Mesenchymal stem cell (in vitro differentiated cells and primary cell): Measurements from ENCODE around the gene BAIAP2.
A peak's percentile ranks its signal among the peaks of the same experiment; 100 is the strongest.

Source experiments
- DNase-seq: peaks from one replicate; pipeline ENCODE4 v3.0.0-alpha.2; 2013
- H2AFZ ChIP-seq: one replicate; pipeline ENCODE4 v1.6.1; 2013; ENCODE audit warnings: low read depth, mild to moderate bottlenecking, control low read depth, inconsistent platforms, low read length, moderate library complexity
- H2AK5ac ChIP-seq: 2 replicates; pipeline ENCODE4 v1.6.1; 2013; ENCODE audit warnings: low read length, moderate library complexity, mild to moderate bottlenecking, inconsistent platforms; ENCODE audit not compliant: severe bottlenecking
- H2BK120ac ChIP-seq: one replicate; pipeline ENCODE4 v1.6.1; 2013; ENCODE audit warnings: low read depth, mild to moderate bottlenecking, inconsistent platforms, low read length, moderate library complexity
- H2BK12ac ChIP-seq, 2 experiments: one replicate each; pipeline ENCODE4 v1.6.1; 2013; ENCODE audit warnings: inconsistent platforms in 2 of 2, low read length in 2 of 2, mild to moderate bottlenecking in 2 of 2, moderate library complexity in 2 of 2, control low read depth in 1 of 2
- H2BK15ac ChIP-seq: one replicate; pipeline ENCODE4 v1.6.1; 2013; ENCODE audit warnings: mild to moderate bottlenecking, low read depth, inconsistent platforms; ENCODE audit not compliant: poor library complexity, severe bottlenecking
- H2BK5ac ChIP-seq: 2 replicates; pipeline ENCODE4 v1.6.1; 2013; ENCODE audit warnings: low read depth, mild to moderate bottlenecking, low read length, control low read depth, inconsistent platforms; ENCODE audit not compliant: poor library complexity, severe bottlenecking
- H3K14ac ChIP-seq, 2 experiments: one replicate each; pipeline ENCODE4 v1.6.1; 2013; ENCODE audit warnings: inconsistent platforms in 2 of 2, low read length in 2 of 2, control low read depth in 1 of 2, mild to moderate bottlenecking in 1 of 2, moderate library complexity in 1 of 2
- H3K18ac ChIP-seq, 2 experiments: one replicate each; pipeline ENCODE4 v1.6.1; 2013; ENCODE audit warnings: inconsistent platforms in 2 of 2, low read length in 2 of 2, control low read depth in 1 of 2, low read depth in 1 of 2, mild to moderate bottlenecking in 1 of 2
- H3K23ac ChIP-seq, 2 experiments: one replicate each; pipeline ENCODE4 v1.6.1; 2013; ENCODE audit warnings: inconsistent platforms in 2 of 2, low read length in 2 of 2, mild to moderate bottlenecking in 2 of 2, moderate library complexity in 2 of 2, control low read depth in 1 of 2
- H3K27ac ChIP-seq: 2 replicates; pipeline ENCODE4 v1.5.1; 2013; ENCODE audit warnings: mild to moderate bottlenecking, moderate library complexity, low read length, control low read depth, inconsistent platforms; ENCODE audit not compliant: poor library complexity, severe bottlenecking
- H3K27me3 ChIP-seq, 2 experiments: 2 replicates each; pipeline versions ENCODE4 v1.6.1 to v1.7.0; 2013; ENCODE audit warnings: low read length in 2 of 2, mild to moderate bottlenecking in 2 of 2, moderate library complexity in 2 of 2, control low read depth in 1 of 2, inconsistent platforms in 1 of 2; ENCODE audit not compliant: control insufficient read depth in 1 of 2, insufficient read depth in 1 of 2
- H3K36me3 ChIP-seq, 2 experiments: 2 replicates each; pipeline versions ENCODE4 v1.6.1 to v1.7.0; 2013; ENCODE audit warnings: low read length in 2 of 2, control low read depth in 1 of 2, inconsistent platforms in 1 of 2, low read depth in 1 of 2, mild to moderate bottlenecking in 1 of 2; ENCODE audit not compliant: insufficient read depth in 2 of 2, control insufficient read depth in 1 of 2
- H3K4ac ChIP-seq, 2 experiments: one replicate each; pipeline ENCODE4 v1.6.1; 2013; ENCODE audit warnings: inconsistent platforms in 2 of 2, low read length in 2 of 2, mild to moderate bottlenecking in 2 of 2, moderate library complexity in 2 of 2, control low read depth in 1 of 2, low read depth in 1 of 2
- H3K4me1 ChIP-seq: 2 replicates; pipeline ENCODE4 v1.6.1; 2013; ENCODE audit warnings: low read depth, low read length, control low read depth; ENCODE audit not compliant: control insufficient read depth, insufficient read depth
- H3K4me2 ChIP-seq: 2 replicates; pipeline ENCODE4 v1.6.1; 2013; ENCODE audit warnings: low read length, mild to moderate bottlenecking, inconsistent platforms; ENCODE audit not compliant: poor library complexity, severe bottlenecking
- H3K4me3 ChIP-seq, 2 experiments: 2 replicates each; pipeline versions ENCODE4 v1.5.1 to v1.7.0; 2013; ENCODE audit warnings: low read length in 2 of 2, mild to moderate bottlenecking in 2 of 2, control low read depth in 1 of 2, low read depth in 1 of 2; ENCODE audit not compliant: insufficient read depth in 1 of 2
- H3K79me1 ChIP-seq: replicated peaks from 2 replicates; pipeline ENCODE4 v1.6.1; 2013; ENCODE audit warnings: mild to moderate bottlenecking, control low read depth, low read length, inconsistent platforms; ENCODE audit not compliant: poor library complexity, severe bottlenecking
- H3K9ac ChIP-seq: 2 replicates; pipeline ENCODE4 v1.7.0; 2013; ENCODE audit warnings: mild to moderate bottlenecking, low read length, moderate library complexity
- H3K9me3 ChIP-seq: 2 replicates; pipeline ENCODE4 v1.7.0; 2013; ENCODE audit warnings: mild to moderate bottlenecking, low read length; ENCODE audit not compliant: control insufficient read depth
- H4K8ac ChIP-seq: one replicate; pipeline ENCODE4 v1.6.1; 2013; ENCODE audit warnings: inconsistent platforms, mild to moderate bottlenecking, low read length, moderate library complexity
- H4K91ac ChIP-seq: one replicate; pipeline ENCODE4 v1.6.1; 2013; ENCODE audit warnings: mild to moderate bottlenecking, low read length, inconsistent platforms
- WGBS: methylation state at CpG from one replicate; pipeline ENCODE4 v1.1.7; 2013; ENCODE audit warnings: mixed read lengths; 5-methylcytosine and 5-hydroxymethylcytosine counted together

BAIAP2 gene

GRCh38 chr17:81064678-81065475, 29.9 kb downstream of the BAIAP2 start:
- Histone ChIP-seq H3K36me3 (peaks cover 2 to 73% of the 10 kb centered on the region in 2 experiments), H3K4me2 (no peak overlapping the region), H4K91ac (no peak overlapping the region), H3K18ac (peak overlapping the region in 1 of 2 experiments; percentile 26), H4K8ac (no peak overlapping the region), H3K4me3 (peak overlapping the region in 1 of 2 experiments; percentile 11), H3K9ac (peak overlapping the region; percentile 48), H3K4me1 (peaks cover 50% of the 10 kb centered on the region), H3K14ac (no peak overlapping the region), H2BK120ac (no peak overlapping the region), H3K9me3 (no peaks in the 10 kb centered on the region), H3K23ac (no peak overlapping the region), H2BK15ac (no peak overlapping the region), H3K27me3 (no peaks in the 10 kb centered on the region), H3K4ac (no peak overlapping the region), H2BK12ac (no peak overlapping the region), H3K79me1 (peaks cover 47% of the 10 kb centered on the region), H2AK5ac (peak overlapping the region; percentile 17), H2BK5ac (peak overlapping the region; percentile 21), H2AFZ (no peak overlapping the region), H3K27ac (peak overlapping the region; percentile 80)
- DNase-seq: no peak
- WGBS: 84% methylated on average over 19 of the region's 19 CpGs

DNA sequence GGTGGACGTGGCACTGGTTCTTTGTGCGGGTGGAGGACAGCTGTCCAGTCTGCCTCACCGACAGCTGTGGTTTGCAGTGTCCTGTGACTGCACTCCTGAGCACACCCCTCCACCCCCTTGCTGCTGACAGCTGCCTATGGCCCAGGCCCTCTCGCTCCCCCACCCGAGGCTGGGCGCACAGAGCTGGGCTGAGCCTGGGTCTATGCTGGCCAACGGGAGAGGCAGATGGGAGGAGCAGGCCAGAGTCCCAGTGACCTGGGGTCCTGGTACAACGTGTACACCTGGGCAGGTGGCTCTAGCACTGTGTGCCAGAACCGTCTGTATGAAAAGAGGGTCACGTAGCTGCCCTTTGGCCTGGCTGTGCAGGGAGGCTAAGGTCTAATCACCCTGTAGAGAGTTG, 30.5 kb downstream of the BAIAP2 start:
- H3K36me3 ChIP-seq: peaks cover 2 to 79% of the 10 kb centered on the region in 2 experiments
- no peak for DNase-seq
- H3K27ac ChIP-seq: peak overlapping the region; percentile 80
- 94% methylated on average over 10 of the region's 10 CpGs for WGBS
- H3K4ac ChIP-seq: no peak overlapping the region
- H3K14ac ChIP-seq: no peak overlapping the region
- H3K4me1 ChIP-seq: peaks cover 45% of the 10 kb centered on the region
- no peaks in the 10 kb centered on the region for H3K9me3 ChIP-seq
- peak overlapping the region; percentile 17 for H2AK5ac ChIP-seq
- no peak overlapping the region for H2BK120ac ChIP-seq
- H2BK15ac ChIP-seq: no peak overlapping the region
- H3K4me3 ChIP-seq: peak overlapping the region in 1 of 2 experiments; percentile 11
- H2BK12ac ChIP-seq: no peak overlapping the region
- no peaks in the 10 kb centered on the region for H3K27me3 ChIP-seq
- H2BK5ac ChIP-seq: no peak overlapping the region
- H3K79me1 ChIP-seq: peaks cover 48% of the 10 kb centered on the region
- H4K91ac ChIP-seq: peak overlapping the region; percentile 28
- no peak overlapping the region for H2AFZ ChIP-seq
- H3K23ac ChIP-seq: no peak overlapping the region
- no peak overlapping the region for H3K4me2 ChIP-seq
- H4K8ac ChIP-seq: no peak overlapping the region
- H3K18ac ChIP-seq: peak overlapping the region in 1 of 2 experiments; percentile 26
- H3K9ac ChIP-seq: no peak overlapping the region

DNA sequence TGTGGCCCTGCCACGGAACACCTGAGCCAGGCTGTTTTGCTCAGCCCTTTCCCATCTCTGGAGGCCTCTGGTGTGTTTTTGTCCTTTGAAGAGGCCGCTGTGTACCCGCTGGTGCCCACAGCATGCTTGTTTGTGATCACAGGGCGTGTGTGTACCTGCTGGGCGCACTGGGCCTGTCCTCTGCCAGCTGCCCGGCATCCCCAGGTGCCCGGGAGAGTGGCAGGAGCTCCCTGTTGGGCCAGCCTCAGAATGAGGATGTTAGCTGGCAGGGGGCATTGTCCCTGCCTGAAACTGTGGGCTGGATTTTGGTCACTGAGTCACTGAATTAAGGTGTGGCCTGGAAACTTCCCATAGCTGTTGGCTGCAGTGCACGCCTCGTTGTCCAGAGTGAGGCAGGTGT, 31.1 kb downstream of the BAIAP2 start:
- no peaks in the 10 kb centered on the region for H3K27me3 ChIP-seq
- H3K4me2 ChIP-seq: no peak overlapping the region
- no peak for DNase-seq
- H3K4ac ChIP-seq: no peak overlapping the region
- no peak overlapping the region for H2BK12ac ChIP-seq
- peaks cover 2 to 84% of the 10 kb centered on the region in 2 experiments for H3K36me3 ChIP-seq
- no peak overlapping the region for H3K23ac ChIP-seq
- H3K79me1 ChIP-seq: peaks cover 51% of the 10 kb centered on the region
- 94% methylated on average over 9 of the region's 9 CpGs for WGBS
- H4K8ac ChIP-seq: no peak overlapping the region
- H3K14ac ChIP-seq: no peak overlapping the region
- no peak overlapping the region for H3K9ac ChIP-seq
- H2BK15ac ChIP-seq: no peak overlapping the region
- no peak overlapping the region for H2BK120ac ChIP-seq
- H3K18ac ChIP-seq: no peak overlapping the region
- H4K91ac ChIP-seq: no peak overlapping the region
- no peak overlapping the region for H2BK5ac ChIP-seq
- H3K9me3 ChIP-seq: no peaks in the 10 kb centered on the region
- H3K4me1 ChIP-seq: peaks cover 45% of the 10 kb centered on the region
- peak overlapping the region; percentile 17 for H2AK5ac ChIP-seq
- H3K27ac ChIP-seq: no peak overlapping the region
- H2AFZ ChIP-seq: no peak overlapping the region
- no peak overlapping the region for H3K4me3 ChIP-seq

DNA sequence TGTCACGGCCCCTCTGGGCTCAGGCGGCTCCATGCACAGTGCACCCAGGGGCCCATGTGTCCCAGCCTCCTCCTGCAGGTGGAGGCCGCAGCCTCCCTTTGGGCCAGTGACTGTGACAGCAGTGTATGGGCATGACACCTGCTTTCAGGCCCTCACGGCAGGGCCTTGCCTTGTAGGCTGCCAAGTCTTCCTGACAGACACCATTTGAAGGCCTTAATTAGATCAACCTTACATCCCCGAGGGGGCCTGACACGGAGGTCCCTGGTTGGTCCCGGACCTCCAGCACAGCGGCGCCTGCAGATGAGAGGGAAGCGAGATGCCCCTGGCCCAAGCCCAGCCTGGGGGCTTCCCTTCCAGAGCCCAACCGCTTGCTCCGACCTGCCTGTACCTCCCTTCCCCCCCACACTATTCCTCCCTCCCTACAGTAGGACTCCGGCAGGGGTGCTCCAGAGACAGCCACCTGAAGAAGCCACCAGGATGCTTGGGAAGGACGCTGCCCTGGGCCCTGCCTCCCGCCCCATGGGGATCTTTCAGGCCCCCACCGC, 31.9 kb downstream of the BAIAP2 start:
- Histone ChIP-seq H2AFZ (no peak overlapping the region), H3K4me3 (no peak overlapping the region), H3K4me1 (peaks cover 48% of the 10 kb centered on the region), H3K27me3 (no peaks in the 10 kb centered on the region), H3K79me1 (peaks cover 51% of the 10 kb centered on the region), H2BK15ac (no peak overlapping the region), H4K8ac (no peak overlapping the region), H3K18ac (no peak overlapping the region), H4K91ac (no peak overlapping the region), H3K14ac (no peak overlapping the region), H3K27ac (no peak overlapping the region), H3K36me3 (peaks cover 2 to 87% of the 10 kb centered on the region in 2 experiments), H3K9ac (no peak overlapping the region), H2BK12ac (no peak overlapping the region), H3K23ac (no peak overlapping the region), H3K4me2 (no peak overlapping the region), H3K4ac (no peak overlapping the region), H2BK5ac (no peak overlapping the region), H2AK5ac (no peak overlapping the region), H2BK120ac (no peak overlapping the region), H3K9me3 (no peaks in the 10 kb centered on the region)
- no peak for DNase-seq
- WGBS: 96% methylated on average over 16 of the region's 16 CpGs
